Ishikawa (cell line): ENCODE data around the gene BACE2.

Experiments used
- CEBPB ChIP-seq: IDR thresholded peaks from 2 replicates; pipeline ENCODE4 v1.6.1; 2012
- CREB1 ChIP-seq: IDR thresholded peaks from 2 replicates; pipeline ENCODE4 v1.6.1; 2012; ENCODE audit warnings: low read depth
- EGR1 ChIP-seq: IDR thresholded peaks from 2 replicates; pipeline ENCODE4 v1.6.1; 2012
- EP300 ChIP-seq: IDR thresholded peaks from 2 replicates; pipeline ENCODE4 v1.6.1; 2012; ENCODE audit warnings: borderline replicate concordance
- FOXM1 ChIP-seq: IDR thresholded peaks from 2 replicates; pipeline ENCODE4 v1.6.1; 2012; ENCODE audit warnings: low read depth, borderline replicate concordance
- NFIC ChIP-seq: IDR thresholded peaks from 2 replicates; pipeline ENCODE4 v1.6.1; 2012
- RAD21 ChIP-seq: IDR thresholded peaks from 2 replicates; pipeline ENCODE4 v1.6.1; 2012; ENCODE audit warnings: low read depth
- TAF1 ChIP-seq: IDR thresholded peaks from 2 replicates; pipeline ENCODE4 v1.6.1; 2012; ENCODE audit warnings: low read depth, mild to moderate bottlenecking
- TCF12 ChIP-seq: IDR thresholded peaks from 2 replicates; pipeline ENCODE4 v1.6.1; 2012; ENCODE audit warnings: low read depth
- TEAD4 ChIP-seq: IDR thresholded peaks from 2 replicates; pipeline ENCODE4 v1.6.1; 2012
- YY1 ChIP-seq: IDR thresholded peaks from 2 replicates; pipeline ENCODE4 v1.6.1; 2012; ENCODE audit warnings: low read depth
- ZBTB7A ChIP-seq: IDR thresholded peaks from 2 replicates; pipeline ENCODE4 v1.6.1; 2012; ENCODE audit warnings: low read depth
- TF ChIP-seq, protein P1 (sequence below): IDR thresholded peaks from 2 replicates; pipeline ENCODE4 v1.6.1; 2012; ENCODE audit warnings: low read depth, mild to moderate bottlenecking
- TF ChIP-seq, protein P2 (sequence below): IDR thresholded peaks from 2 replicates; pipeline ENCODE4 v1.6.1; 2012
- TF ChIP-seq, protein P3 (sequence below): IDR thresholded peaks from 2 replicates; pipeline ENCODE4 v1.6.1; 2012

The BACE2 gene

DNA sequence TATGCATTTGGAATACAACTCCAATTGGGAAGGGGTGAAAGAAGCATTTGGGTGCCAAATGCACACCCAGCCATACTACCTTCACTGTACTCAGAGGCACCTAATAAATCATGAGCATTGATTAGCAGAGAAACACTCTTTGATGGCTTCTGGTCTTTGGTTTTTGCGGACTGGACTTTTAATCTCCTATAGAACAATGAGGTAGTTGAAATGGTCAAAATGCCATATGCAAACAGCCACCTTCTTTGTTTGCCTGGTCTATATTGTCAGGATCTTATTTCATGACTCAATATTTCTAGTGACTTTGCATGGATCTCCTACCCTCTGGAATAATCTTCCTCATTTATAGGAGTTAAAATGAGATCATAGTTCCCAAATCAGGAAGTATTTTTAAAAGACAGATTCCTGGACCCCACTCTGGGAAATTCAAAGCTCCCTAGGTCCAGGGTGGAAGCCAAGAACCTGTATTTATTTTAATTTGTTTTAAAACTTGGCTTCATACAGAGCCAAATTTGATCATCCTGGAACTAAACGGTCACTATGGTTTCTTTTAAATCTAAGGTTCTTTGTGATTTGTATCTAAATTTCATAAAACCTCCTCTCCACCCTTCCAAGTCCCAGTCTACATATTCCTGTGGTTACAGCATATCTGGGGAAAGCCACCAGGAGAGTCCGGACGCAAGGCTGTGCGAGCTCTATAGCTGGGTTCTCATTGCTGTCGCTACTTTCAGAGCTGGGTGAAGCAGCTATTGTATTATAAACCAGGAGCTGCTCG lies 157.4 kb downstream of the BACE2 start:
- TF ChIP-seq, protein P1, sequence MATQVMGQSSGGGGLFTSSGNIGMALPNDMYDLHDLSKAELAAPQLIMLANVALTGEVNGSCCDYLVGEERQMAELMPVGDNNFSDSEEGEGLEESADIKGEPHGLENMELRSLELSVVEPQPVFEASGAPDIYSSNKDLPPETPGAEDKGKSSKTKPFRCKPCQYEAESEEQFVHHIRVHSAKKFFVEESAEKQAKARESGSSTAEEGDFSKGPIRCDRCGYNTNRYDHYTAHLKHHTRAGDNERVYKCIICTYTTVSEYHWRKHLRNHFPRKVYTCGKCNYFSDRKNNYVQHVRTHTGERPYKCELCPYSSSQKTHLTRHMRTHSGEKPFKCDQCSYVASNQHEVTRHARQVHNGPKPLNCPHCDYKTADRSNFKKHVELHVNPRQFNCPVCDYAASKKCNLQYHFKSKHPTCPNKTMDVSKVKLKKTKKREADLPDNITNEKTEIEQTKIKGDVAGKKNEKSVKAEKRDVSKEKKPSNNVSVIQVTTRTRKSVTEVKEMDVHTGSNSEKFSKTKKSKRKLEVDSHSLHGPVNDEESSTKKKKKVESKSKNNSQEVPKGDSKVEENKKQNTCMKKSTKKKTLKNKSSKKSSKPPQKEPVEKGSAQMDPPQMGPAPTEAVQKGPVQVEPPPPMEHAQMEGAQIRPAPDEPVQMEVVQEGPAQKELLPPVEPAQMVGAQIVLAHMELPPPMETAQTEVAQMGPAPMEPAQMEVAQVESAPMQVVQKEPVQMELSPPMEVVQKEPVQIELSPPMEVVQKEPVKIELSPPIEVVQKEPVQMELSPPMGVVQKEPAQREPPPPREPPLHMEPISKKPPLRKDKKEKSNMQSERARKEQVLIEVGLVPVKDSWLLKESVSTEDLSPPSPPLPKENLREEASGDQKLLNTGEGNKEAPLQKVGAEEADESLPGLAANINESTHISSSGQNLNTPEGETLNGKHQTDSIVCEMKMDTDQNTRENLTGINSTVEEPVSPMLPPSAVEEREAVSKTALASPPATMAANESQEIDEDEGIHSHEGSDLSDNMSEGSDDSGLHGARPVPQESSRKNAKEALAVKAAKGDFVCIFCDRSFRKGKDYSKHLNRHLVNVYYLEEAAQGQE, result no peak
- TF ChIP-seq, protein P2, sequence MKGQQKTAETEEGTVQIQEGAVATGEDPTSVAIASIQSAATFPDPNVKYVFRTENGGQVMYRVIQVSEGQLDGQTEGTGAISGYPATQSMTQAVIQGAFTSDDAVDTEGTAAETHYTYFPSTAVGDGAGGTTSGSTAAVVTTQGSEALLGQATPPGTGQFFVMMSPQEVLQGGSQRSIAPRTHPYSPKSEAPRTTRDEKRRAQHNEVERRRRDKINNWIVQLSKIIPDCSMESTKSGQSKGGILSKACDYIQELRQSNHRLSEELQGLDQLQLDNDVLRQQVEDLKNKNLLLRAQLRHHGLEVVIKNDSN, result no peak
- no peak for TF ChIP-seq RAD21
- no peak for TF ChIP-seq YY1
- TF ChIP-seq FOXM1, result no peak
- no peak for TF ChIP-seq CEBPB
- TF ChIP-seq ZBTB7A, result no peak
- TF ChIP-seq CREB1, result no peak
- no peak for TF ChIP-seq EP300
- TF ChIP-seq NFIC, result no peak
- TF ChIP-seq, protein P3, sequence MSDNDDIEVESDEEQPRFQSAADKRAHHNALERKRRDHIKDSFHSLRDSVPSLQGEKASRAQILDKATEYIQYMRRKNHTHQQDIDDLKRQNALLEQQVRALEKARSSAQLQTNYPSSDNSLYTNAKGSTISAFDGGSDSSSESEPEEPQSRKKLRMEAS, result no peak
- no peak for TF ChIP-seq EGR1
- TF ChIP-seq TEAD4, result no peak
- TF ChIP-seq TCF12, result no peak
- no peak for TF ChIP-seq TAF1

DNA sequence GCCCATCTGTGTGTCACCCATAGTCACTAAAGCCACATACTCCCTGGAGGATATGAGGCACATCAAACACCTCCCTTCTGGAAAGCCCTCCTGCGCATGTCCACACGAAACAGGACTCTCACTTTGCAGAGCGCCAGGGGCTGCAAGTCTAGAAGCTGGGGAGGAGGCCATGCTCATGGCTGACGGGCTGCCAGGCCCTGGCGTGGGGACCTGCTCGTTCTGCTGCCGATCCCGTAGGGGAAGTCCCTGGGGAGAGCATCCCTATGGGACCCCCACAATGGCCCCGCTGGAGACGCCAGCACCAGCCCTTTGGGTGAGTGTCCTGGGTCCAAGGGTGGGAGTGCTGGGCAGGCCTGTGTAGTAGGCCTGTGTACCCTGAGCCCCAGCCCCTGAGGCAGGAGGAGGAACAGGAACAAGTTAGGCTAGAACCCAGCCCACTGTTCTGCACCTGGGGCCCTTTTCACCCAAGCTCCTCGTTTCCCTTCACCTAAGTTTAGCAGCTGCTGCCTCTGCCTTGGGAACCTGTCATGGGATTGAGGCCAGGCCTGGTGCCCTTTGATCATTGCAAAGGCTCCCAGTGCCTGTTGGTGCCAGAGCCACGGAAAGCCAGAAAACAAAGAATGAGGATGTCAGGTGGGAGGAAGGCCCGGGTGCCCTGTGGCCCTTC lies 158.6 kb downstream of the BACE2 start:
- TF ChIP-seq, protein P1, result no peak
- no peak for TF ChIP-seq TCF12
- no peak for TF ChIP-seq CREB1
- TF ChIP-seq, protein P2, result no peak
- TF ChIP-seq CEBPB, result no peak
- TF ChIP-seq YY1, result no peak
- no peak for TF ChIP-seq NFIC
- no peak for TF ChIP-seq FOXM1
- no peak for TF ChIP-seq RAD21
- TF ChIP-seq, protein P3, result no peak
- no peak for TF ChIP-seq EGR1
- TF ChIP-seq EP300, result no peak
- TF ChIP-seq ZBTB7A, result no peak
- no peak for TF ChIP-seq TAF1
- TF ChIP-seq TEAD4, result no peak

DNA sequence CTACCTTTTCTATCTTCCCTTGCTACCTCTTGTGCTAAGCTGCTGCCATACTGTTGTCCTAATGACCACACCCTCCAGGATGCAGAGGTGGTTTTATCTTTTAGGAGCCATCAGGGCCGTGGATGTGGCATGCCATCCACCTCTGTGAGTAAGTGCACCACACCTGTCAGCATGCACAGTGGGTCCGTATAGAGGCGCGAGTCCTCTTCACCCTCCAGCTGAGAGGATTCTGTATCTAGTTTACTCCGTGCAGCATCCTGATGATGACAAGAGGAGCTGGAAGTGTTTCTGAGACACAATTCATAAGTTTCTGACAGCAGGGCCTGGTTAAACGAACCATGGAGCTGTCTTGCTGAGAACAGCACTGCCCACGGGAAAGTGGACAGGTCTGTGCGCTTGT lies 159.8 kb downstream of the BACE2 start:
- TF ChIP-seq RAD21 (no peak), ZBTB7A (no peak), TCF12 (no peak)
- TF ChIP-seq, protein P1, result no peak
